ENCODE data around the gene FBLN2. TPM values are rescaled to one million over a fixed set of nuclear protein-coding genes. Genes with fewer than 3 reads are reported as not detected.

FBLN2 gene
- total RNA-seq, 2 donors from 2014 or later: 10.5 to 24.1 TPM

DNA sequence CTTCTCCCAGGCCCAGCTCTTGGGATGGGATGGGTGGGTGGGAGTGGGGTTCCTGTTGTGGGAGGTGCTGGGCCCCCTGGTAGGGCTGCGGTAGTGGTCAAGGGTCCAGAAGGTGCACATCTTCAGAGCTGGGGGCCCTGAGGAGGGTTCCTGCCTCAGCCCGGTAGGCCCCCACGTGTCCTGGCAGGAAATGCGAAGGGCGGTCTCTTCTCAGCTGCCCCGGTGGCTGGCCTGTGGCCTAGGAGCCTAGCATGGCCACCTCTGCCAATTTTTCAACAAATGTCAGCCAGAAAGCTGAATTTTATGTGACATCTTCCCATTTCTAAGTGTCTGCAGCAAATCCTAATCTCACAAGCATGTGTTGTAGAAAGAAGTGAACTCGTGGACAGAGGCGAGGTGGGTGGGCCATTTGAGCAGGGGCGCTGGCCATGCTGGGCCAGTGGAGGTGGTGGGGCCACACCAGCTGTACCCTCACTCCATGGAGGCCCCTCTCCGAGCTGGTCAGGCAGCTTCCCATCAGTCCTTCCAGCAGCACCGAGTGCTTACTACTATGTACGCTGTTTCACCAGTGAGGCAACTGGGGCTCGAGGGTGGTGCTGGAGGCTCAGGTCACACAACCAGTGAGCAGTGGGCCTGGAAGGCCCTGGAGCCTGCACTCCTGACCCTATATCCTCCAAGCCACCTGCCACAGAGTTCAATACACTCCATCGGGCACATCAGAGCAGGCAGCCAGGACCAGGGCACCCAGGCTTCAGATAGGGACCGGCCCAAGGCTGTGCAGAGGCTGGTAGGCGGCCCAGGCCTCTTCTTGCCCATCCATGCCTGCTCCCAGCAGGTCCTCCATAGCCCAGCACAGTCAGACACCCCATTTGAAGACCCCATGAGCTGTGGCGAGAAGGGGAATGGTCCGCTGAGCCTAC is 23.2 kb downstream of the FBLN2 start:
- H3K9ac ChIP-seq (ENCODE audit: low read depth in 2 of 2, low read length in 2 of 2): no peak overlapping the region
- no peaks in the 10 kb centered on the region for H3K4me1 ChIP-seq
- H3K9me3 ChIP-seq: no peaks in the 10 kb centered on the region
- TF ChIP-seq, protein P1, sequence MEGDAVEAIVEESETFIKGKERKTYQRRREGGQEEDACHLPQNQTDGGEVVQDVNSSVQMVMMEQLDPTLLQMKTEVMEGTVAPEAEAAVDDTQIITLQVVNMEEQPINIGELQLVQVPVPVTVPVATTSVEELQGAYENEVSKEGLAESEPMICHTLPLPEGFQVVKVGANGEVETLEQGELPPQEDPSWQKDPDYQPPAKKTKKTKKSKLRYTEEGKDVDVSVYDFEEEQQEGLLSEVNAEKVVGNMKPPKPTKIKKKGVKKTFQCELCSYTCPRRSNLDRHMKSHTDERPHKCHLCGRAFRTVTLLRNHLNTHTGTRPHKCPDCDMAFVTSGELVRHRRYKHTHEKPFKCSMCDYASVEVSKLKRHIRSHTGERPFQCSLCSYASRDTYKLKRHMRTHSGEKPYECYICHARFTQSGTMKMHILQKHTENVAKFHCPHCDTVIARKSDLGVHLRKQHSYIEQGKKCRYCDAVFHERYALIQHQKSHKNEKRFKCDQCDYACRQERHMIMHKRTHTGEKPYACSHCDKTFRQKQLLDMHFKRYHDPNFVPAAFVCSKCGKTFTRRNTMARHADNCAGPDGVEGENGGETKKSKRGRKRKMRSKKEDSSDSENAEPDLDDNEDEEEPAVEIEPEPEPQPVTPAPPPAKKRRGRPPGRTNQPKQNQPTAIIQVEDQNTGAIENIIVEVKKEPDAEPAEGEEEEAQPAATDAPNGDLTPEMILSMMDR (IDR thresholded peaks at IDR 0.05): no peak
- H3K27ac ChIP-seq: no peak overlapping the region
- H3K27me3 ChIP-seq: no peaks in the 10 kb centered on the region
- intact Hi-C loops (cut with DNase I): no loop called here
- DNase-seq: no peak
- no peaks in the 10 kb centered on the region for H3K36me3 ChIP-seq
- H3K4me3 ChIP-seq: no peak overlapping the region

DNA sequence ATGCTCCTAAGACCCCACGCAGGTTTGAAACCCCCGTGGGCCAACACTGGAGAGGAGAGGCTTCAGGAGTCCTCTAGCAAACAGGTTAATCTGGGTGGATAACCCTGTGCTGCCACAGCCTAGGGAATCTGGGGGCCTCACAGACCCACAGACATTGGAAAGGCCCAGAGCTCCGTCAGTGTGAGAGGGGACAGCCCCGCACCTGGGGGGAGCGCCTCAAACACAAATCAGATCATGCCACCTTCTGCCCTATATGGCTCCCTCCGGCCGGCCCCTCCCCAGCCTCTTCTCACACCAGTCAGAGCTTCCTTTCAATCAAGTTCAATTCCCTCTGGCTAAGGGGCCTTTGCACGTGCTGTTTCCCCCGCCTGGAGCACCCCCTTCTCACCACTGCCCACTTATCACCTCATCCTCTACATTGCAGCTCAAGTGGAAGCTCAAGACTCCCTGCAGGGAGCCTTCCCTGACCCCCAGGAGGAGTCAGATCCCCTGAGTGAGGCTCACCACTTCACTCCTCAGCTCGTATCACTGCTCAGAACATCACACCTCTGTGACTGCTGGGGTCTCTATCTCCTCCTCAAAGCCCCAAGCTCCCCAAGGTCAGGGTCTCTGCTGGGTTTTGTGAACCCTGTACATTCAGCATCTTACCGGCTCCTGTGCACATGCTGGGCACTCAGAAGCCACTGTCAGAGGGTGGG is 24.1 kb downstream of the FBLN2 start:
- TF ChIP-seq, protein P1 (IDR thresholded peaks at IDR 0.05): no peak
- no peak overlapping the region for H3K27ac ChIP-seq

DNA sequence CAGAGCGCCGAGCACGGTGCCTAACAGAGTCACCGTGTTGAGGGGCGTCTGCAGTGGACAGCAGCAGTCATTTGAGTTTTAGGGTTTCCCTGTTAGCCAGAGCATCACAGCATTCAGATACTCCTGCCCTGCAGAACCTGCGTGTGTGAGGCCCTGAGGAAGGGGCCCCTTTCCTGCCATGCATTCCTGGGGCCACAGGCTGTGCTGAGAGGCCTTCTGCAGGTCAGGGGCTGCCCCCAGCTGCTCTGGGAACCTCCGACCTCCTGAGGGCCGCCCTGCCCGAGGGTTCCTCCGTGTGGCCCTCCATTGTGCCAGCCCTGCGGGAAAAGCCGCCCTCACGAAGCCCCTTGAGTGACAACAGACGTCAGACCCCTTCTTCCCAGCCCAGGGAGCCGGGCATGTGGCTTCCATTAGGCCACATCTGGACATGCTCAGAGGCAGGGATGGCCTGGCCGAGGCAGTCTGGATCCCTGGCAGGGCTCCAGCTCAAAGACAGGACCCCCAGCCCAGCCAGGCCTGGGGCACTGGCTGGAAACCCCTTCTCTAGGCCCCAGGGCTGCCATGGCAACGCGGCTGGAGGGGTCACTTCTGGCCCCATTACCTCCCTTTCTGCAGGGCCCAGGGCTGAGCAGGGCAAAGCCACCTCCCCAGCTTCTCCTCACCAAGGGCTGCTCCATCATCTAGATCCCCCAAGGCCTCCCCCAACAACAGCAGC is 25.3 kb downstream of the FBLN2 start:
- Histone ChIP-seq H3K4me1 (no peaks in the 10 kb centered on the region), H3K9me3 (no peaks in the 10 kb centered on the region), H3K9ac (ENCODE audit: low read depth in 2 of 2, low read length in 2 of 2) (no peak overlapping the region), H3K4me3 (no peak overlapping the region), H3K27ac (no peak overlapping the region), H3K36me3 (no peaks in the 10 kb centered on the region), H3K27me3 (no peaks in the 10 kb centered on the region)
- TF ChIP-seq, protein P1 (IDR thresholded peaks at IDR 0.05): no peak
- intact Hi-C loops (cut with DNase I): no loop called here
- no peak for DNase-seq

More for the DNA sequence above, 24.1 kb downstream of the FBLN2 start:
- Histone ChIP-seq H3K9me3 (no peaks in the 10 kb centered on the region), H3K9ac (ENCODE audit: low read depth in 2 of 2, low read length in 2 of 2) (no peak overlapping the region), H3K27me3 (no peaks in the 10 kb centered on the region), H3K4me3 (no peak overlapping the region), H3K36me3 (no peaks in the 10 kb centered on the region), H3K4me1 (no peaks in the 10 kb centered on the region)
- intact Hi-C loops (cut with DNase I): no loop called here
- DNase-seq: no peak

DNA sequence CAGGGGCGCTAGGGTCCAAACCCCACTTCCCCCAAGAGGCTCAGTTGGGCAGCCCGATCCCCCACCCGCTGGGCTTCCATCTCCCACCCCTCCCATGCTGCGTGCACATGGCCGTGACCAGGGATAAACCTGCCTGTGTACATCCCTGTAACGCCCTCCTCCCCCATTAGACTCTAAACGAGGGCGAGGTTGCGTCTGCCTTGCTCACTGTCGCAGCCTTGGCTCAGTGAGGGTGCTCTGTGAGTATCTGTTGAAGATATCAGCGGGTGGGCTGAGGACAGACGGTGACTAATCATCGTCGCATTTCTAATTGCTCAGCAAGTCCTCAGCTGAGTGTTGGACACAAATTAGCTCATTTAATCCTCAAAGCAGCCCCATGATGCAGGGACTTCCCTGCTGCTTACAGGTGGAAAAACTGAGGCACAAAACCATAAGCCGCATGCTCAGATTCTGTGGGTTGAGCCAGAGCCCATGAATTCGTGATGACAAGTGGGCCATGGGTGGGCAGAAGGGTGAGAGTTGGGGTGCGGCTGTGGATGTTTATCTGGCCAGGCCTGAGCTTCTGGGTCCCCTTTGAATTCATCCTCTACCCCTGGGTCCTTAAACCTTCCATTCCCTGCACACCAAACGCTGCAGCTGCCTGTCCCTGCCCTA is 26.0 kb downstream of the FBLN2 start:
- no peak overlapping the region for H3K27ac ChIP-seq

More for the DNA sequence above, 26.0 kb downstream of the FBLN2 start:
- Histone ChIP-seq H3K9me3 (no peaks in the 10 kb centered on the region), H3K4me1 (no peaks in the 10 kb centered on the region), H3K36me3 (no peaks in the 10 kb centered on the region), H3K4me3 (no peak overlapping the region), H3K9ac (ENCODE audit: low read depth in 2 of 2, low read length in 2 of 2) (no peak overlapping the region), H3K27me3 (no peaks in the 10 kb centered on the region)
- TF ChIP-seq, protein P1 (IDR thresholded peaks at IDR 0.05): no peak
- intact Hi-C loops (cut with DNase I): no loop called here
- no peak for DNase-seq
